Endothelial cell of umbilical vein (primary cell): ENCODE data around the gene PDGFA. TPM values are rescaled to one million over a fixed set of nuclear protein-coding genes. Genes with fewer than 3 reads are reported as not detected.

ENCODE experiments used
- BruUV-seq: library from RNA; stranded (reverse); fragments of 400-500 nt; replicated peaks from 2 replicates; lab custom pipeline; 2021; lab: Mats Ljungman, UMichigan
- CTCF ChIA-PET: fragments of 300-600, 350-600 bp; sonication (Branson Sonifier 250); formaldehyde crosslinking; loops from one replicate; lab custom pipeline; 2021; ENCODE audit warnings: antibody characterized with exemption, inconsistent platforms; lab: Charles Lee
- POLR2A ChIA-PET: fragments of 300-600, 350-600 bp; sonication (Branson Sonifier 250); formaldehyde crosslinking; loops from one replicate; lab custom pipeline; 2021; ENCODE audit warnings: antibody characterized with exemption, inconsistent platforms; lab: Charles Lee
- DNase-seq: peaks from one replicate; pipeline ENCODE4 v3.0.0-alpha.2; 2011; ENCODE audit warnings: low read depth, low spot score
- FAIRE-seq: peaks from 2 replicates; lab custom pipeline; 2011; peaks lifted over from hg19 to GRCh38; lab: Jason Lieb, UNC
- H2AFZ ChIP-seq: 2 replicates; pipeline ENCODE4 v1.6.0; 2012; ENCODE audit warnings: low read depth, low read length, control low read depth, inconsistent platforms
- H3K27ac ChIP-seq: 2 replicates; pipeline ENCODE4 v1.5.1; 2011; ENCODE audit warnings: low read depth, mild to moderate bottlenecking, control low read depth, low read length, moderate library complexity; ENCODE audit not compliant: insufficient read depth
- H3K27me3 ChIP-seq, 2 experiments: 2 replicates each; pipeline versions ENCODE4 v1.6.0 to v1.6.1; 2011; ENCODE audit warnings: low read length in 2 of 2, mixed read lengths in 1 of 2; ENCODE audit not compliant: control insufficient read depth in 2 of 2, insufficient read depth in 2 of 2
- H3K36me3 ChIP-seq, 2 experiments: 2 replicates in 1 of 2; 3 replicates in 1 of 2; pipeline ENCODE4 v1.5.1; 2011; ENCODE audit warnings: low read length in 2 of 2, mild to moderate bottlenecking in 1 of 2, moderate library complexity in 1 of 2; ENCODE audit not compliant: control insufficient read depth in 2 of 2, insufficient read depth in 2 of 2; ENCODE audit errors: extremely low read depth in 1 of 2
- H3K4me1 ChIP-seq: 3 replicates; pipeline ENCODE4 v1.5.1; 2011; ENCODE audit warnings: mild to moderate bottlenecking, low read length; ENCODE audit not compliant: control insufficient read depth, insufficient read depth; ENCODE audit errors: extremely low read depth
- H3K4me2 ChIP-seq: 2 replicates; pipeline ENCODE4 v1.6.1; 2011; ENCODE audit warnings: low read length, control low read depth, mixed read lengths; ENCODE audit not compliant: insufficient read depth
- H3K4me3 ChIP-seq, 3 experiments: fragments of 200-600 bp in 1 of 3; sonication (generic), shearing (Covaris generic) in 1 of 3; replicated peaks in 1 of 3; 2 replicates each; pipeline ENCODE4 v1.5.1; 2011 to 2016; ENCODE audit warnings: control low read depth in 3 of 3, low read length in 3 of 3, mild to moderate bottlenecking in 2 of 3, inconsistent platforms in 1 of 3, low read depth in 1 of 3, moderate library complexity in 1 of 3; ENCODE audit not compliant: insufficient read depth in 1 of 3
- H3K79me2 ChIP-seq: 2 replicates; pipeline ENCODE4 v1.6.0; 2012; ENCODE audit warnings: low read length, inconsistent platforms; ENCODE audit not compliant: control insufficient read depth, insufficient read depth
- H3K9ac ChIP-seq: replicated peaks from 2 replicates; pipeline ENCODE3; 2011; ENCODE audit warnings: low read length, control low read depth; ENCODE audit not compliant: insufficient read depth; ENCODE audit errors: extremely low read depth
- H3K9me1 ChIP-seq: replicated peaks from 3 replicates; pipeline ENCODE4 v1.6.0; 2011; ENCODE audit warnings: mild to moderate bottlenecking, low read length; ENCODE audit not compliant: control insufficient read depth, insufficient read depth; ENCODE audit errors: extremely low read depth
- H3K9me3 ChIP-seq: replicated peaks from 2 replicates; pipeline ENCODE4 v1.5.1; 2012; ENCODE audit warnings: low read length, inconsistent platforms; ENCODE audit not compliant: control insufficient read depth, insufficient read depth
- H4K20me1 ChIP-seq: replicated peaks from 2 replicates; pipeline ENCODE3; 2011; ENCODE audit warnings: mild to moderate bottlenecking, low read length; ENCODE audit not compliant: control insufficient read depth, insufficient read depth; ENCODE audit errors: extremely low read depth
- EZH2 ChIP-seq: IDR thresholded peaks from 2 replicates; pipeline ENCODE4 v1.6.1; 2012; ENCODE audit warnings: borderline replicate concordance, low read depth, mild to moderate bottlenecking, moderate library complexity, low read length, inconsistent platforms; ENCODE audit not compliant: severe bottlenecking
- FOS ChIP-seq: IDR thresholded peaks from 2 replicates; pipeline ENCODE4 v1.6.1; 2011; ENCODE audit warnings: mild to moderate bottlenecking, low read length, moderate library complexity, borderline replicate concordance; ENCODE audit not compliant: insufficient read depth
- GATA2 ChIP-seq: IDR thresholded peaks from 2 replicates; pipeline ENCODE4 v1.7.0; 2011; ENCODE audit warnings: low read depth, mild to moderate bottlenecking, moderate library complexity, mixed read lengths, low read length; ENCODE audit not compliant: insufficient read length, insufficient read depth
- JUN ChIP-seq: IDR thresholded peaks from 2 replicates; pipeline ENCODE4 v1.6.1; 2011; ENCODE audit warnings: borderline replicate concordance, low read depth; ENCODE audit not compliant: insufficient read length, insufficient read depth
- MYC ChIP-seq: IDR thresholded peaks from one replicate; pipeline ENCODE4 v1.6.1; 2011; ENCODE audit warnings: mild to moderate bottlenecking, low read depth, low read length
- POLR2A ChIP-seq: IDR thresholded peaks from 2 replicates; pipeline ENCODE4 v1.6.1; 2012; ENCODE audit warnings: low read depth, mild to moderate bottlenecking, control low read depth, low read length
- POLR2AphosphoS5 ChIP-seq: IDR thresholded peaks from 2 replicates; pipeline ENCODE4 v1.6.1; 2012; ENCODE audit warnings: low read depth, mild to moderate bottlenecking, control low read depth, low read length, moderate library complexity; ENCODE audit not compliant: insufficient read depth
- dilution Hi-C: fragments of 300-500 bp; cut with MboI; formaldehyde crosslinking; loops from one replicate; pipeline ENCODE4 v1.15.0; 2019; ENCODE audit warnings: low sequenced_read_pairs; ENCODE audit not compliant: extremely low pct_ligation_motif_present
- intact Hi-C: fragments of 100-400 bp; cut with micrococcal nuclease; formaldehyde crosslinking; loops from one replicate; pipeline ENCODE4 v1.10.0; 2022
- polyA plus RNA-seq, 4 experiments: library from polyadenylated mRNA; depleted of rRNA in 3 of 4; stranded (reverse) in 3 of 4; unstranded in 1 of 4; fragments of >200 nt; gene quantifications; 2 replicates each; pipeline versions ENCODE4 v1.2.1 to v1.2.3, GENCODE V29; 2011 to 2012; ENCODE audit warnings: missing spikeins in 1 of 4
- total RNA-seq: library from RNA; stranded (reverse); gene quantifications from 2 replicates; pipeline ENCODE4 v1.2.3, GENCODE V29; 2021
- TF ChIP-seq, protein P1 (sequence below), 2 donors: IDR thresholded peaks; 1 replicate in 1 of 2; 2 replicates in 1 of 2; pipeline ENCODE4 v1.5.1; 2011; ENCODE audit warnings: low read length in 2 of 2, mild to moderate bottlenecking in 2 of 2, moderate library complexity in 2 of 2, control low read depth in 1 of 2, inconsistent platforms in 1 of 2, low read depth in 1 of 2; ENCODE audit not compliant: insufficient read depth in 1 of 2; ENCODE audit errors: extremely low read depth in 1 of 2
- TF ChIP-seq, protein P2 (sequence below): IDR thresholded peaks from 2 replicates; pipeline ENCODE4 v1.6.1; 2011; ENCODE audit not compliant: insufficient read depth, insufficient read length

The PDGFA gene
- total and polyA plus RNA-seq, 2 donors (not counting 3 experiments of a cell fraction or from before 2014, with no cell fraction given) = 17.4 to 62.4 TPM

DNA sequence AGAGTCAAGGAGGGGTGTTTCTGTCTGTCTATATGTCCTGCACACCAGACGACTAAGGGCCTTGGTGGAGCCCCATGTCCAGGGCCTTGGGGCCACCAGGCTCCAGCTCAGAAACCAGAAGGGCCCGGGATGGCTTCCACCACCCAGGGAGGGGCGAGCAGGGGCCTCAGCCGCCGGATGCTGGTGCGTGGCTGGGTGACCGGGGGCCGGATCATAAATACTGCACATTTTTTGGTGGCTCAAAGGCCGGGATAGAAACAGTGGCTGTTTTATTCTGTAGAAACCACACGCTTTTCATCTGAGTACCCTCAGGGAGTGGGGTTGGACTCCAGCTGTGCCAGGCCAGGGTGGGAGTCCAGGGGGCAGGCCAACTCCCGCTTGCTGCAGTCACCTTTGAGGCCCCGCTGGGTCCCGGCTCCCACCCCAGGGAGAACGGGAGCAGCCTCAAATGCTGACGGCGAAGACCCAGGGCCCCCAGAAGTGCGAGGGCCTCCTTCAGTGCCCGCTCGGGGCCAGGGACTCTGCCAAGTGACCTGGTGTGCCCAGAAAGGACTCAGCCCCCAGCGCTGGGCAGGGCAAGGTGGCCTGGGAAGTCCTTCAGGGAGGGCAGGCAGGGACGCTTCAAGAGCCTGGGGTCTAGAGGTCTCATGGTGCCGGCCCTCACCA is 28.2 kb downstream of the PDGFA start:
- Histone ChIP-seq H4K20me1 (no peaks in the 10 kb centered on the region), H3K27ac (no peak overlapping the region), H3K4me1 (no peaks in the 10 kb centered on the region), H3K9ac (no peak overlapping the region), H3K4me3 (no peak overlapping the region), H3K79me2 (no peaks in the 10 kb centered on the region), H2AFZ (no peak overlapping the region), H3K36me3 (peaks cover 0 to 3% of the 10 kb centered on the region in 2 experiments), H3K27me3 (peaks cover 1 to 2% of the 10 kb centered on the region in 2 experiments), H3K9me3 (no peaks in the 10 kb centered on the region), H3K4me2 (no peak overlapping the region), H3K9me1 (no peaks in the 10 kb centered on the region)
- no TSS peak for BruUV-seq
- TF ChIP-seq JUN (no peak), FOS (no peak), MYC (no peak), EZH2 (no peak), GATA2 (no peak), POLR2AphosphoS5 (no peak), POLR2A (no peak)
- TF ChIP-seq, protein P1, sequence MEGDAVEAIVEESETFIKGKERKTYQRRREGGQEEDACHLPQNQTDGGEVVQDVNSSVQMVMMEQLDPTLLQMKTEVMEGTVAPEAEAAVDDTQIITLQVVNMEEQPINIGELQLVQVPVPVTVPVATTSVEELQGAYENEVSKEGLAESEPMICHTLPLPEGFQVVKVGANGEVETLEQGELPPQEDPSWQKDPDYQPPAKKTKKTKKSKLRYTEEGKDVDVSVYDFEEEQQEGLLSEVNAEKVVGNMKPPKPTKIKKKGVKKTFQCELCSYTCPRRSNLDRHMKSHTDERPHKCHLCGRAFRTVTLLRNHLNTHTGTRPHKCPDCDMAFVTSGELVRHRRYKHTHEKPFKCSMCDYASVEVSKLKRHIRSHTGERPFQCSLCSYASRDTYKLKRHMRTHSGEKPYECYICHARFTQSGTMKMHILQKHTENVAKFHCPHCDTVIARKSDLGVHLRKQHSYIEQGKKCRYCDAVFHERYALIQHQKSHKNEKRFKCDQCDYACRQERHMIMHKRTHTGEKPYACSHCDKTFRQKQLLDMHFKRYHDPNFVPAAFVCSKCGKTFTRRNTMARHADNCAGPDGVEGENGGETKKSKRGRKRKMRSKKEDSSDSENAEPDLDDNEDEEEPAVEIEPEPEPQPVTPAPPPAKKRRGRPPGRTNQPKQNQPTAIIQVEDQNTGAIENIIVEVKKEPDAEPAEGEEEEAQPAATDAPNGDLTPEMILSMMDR (IDR thresholded peaks at IDR 0.05; ENCODE audit: extremely low read depth in 1 of 2, insufficient read depth in 1 of 2, low read depth in 1 of 2, low read length in 2 of 2) = no peak
- TF ChIP-seq, protein P2, sequence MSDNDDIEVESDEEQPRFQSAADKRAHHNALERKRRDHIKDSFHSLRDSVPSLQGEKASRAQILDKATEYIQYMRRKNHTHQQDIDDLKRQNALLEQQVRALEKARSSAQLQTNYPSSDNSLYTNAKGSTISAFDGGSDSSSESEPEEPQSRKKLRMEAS = no peak
- intact Hi-C loops (no loop called here), dilution Hi-C loops (no loop called here)
- CTCF ChIA-PET = no interaction called here
- DNase-seq = no peak
- FAIRE-seq = no peak
- POLR2A ChIA-PET = no interaction called here
